IPS-20b (cell line): Measurements from ENCODE around the gene GNA15.

Experiments used
- H3K27ac ChIP-seq: one replicate; pipeline ENCODE4 v1.5.1; 2013; ENCODE audit warnings: low read length
- H3K27me3 ChIP-seq: 2 replicates; pipeline ENCODE4 v1.6.1; 2013; ENCODE audit warnings: mild to moderate bottlenecking, low read length, inconsistent platforms; ENCODE audit not compliant: insufficient read depth
- H3K36me3 ChIP-seq: 2 replicates; pipeline ENCODE4 v1.6.1; 2013; ENCODE audit warnings: low read depth, mild to moderate bottlenecking, inconsistent platforms, low read length, moderate library complexity; ENCODE audit not compliant: insufficient read depth
- H3K4me1 ChIP-seq: 2 replicates; pipeline ENCODE4 v1.6.1; 2013; ENCODE audit warnings: mild to moderate bottlenecking, control low read depth, inconsistent platforms, low read length, moderate library complexity; ENCODE audit not compliant: insufficient read depth
- H3K4me3 ChIP-seq: 2 replicates; pipeline ENCODE4 v1.5.1; 2013; ENCODE audit warnings: mild to moderate bottlenecking, low read length, inconsistent platforms
- H3K9ac ChIP-seq: 2 replicates; pipeline ENCODE4 v1.6.1; 2013; ENCODE audit warnings: low read depth, mild to moderate bottlenecking, inconsistent platforms, low read length, moderate library complexity
- H3K9me3 ChIP-seq: 2 replicates; pipeline ENCODE4 v1.6.1; 2013; ENCODE audit warnings: mild to moderate bottlenecking, low read depth, low read length, inconsistent platforms; ENCODE audit not compliant: insufficient read depth

The GNA15 gene

GRCh38 chr19:3129112-3129511, 6.7 kb upstream of the GNA15 start:
- no peaks in the 10 kb centered on the region for H3K9me3 ChIP-seq
- H3K4me3 ChIP-seq: no peak overlapping the region
- no peaks in the 10 kb centered on the region for H3K27me3 ChIP-seq
- H3K27ac ChIP-seq: no peak overlapping the region
- no peaks in the 10 kb centered on the region for H3K36me3 ChIP-seq
- H3K4me1 ChIP-seq: no peaks in the 10 kb centered on the region
- no peak overlapping the region for H3K9ac ChIP-seq

- no peaks in the 10 kb centered on the region for H3K36me3 ChIP-seq
- no peaks in the 10 kb centered on the region for H3K9me3 ChIP-seq
- H3K27me3 ChIP-seq: no peaks in the 10 kb centered on the region
- H3K27ac ChIP-seq: no peak overlapping the region
- no peak overlapping the region for H3K9ac ChIP-seq
- H3K4me1 ChIP-seq: no peaks in the 10 kb centered on the region
- no peak overlapping the region for H3K4me3 ChIP-seq
Measured at GRCh38 chr19:3131168-3131567, 4.7 kb upstream of the GNA15 start.

GRCh38 chr19:3132971-3133792, 2.7 kb upstream of the GNA15 start:
- Histone ChIP-seq H3K9me3 (no peaks in the 10 kb centered on the region), H3K27ac (no peak overlapping the region), H3K4me3 (no peak overlapping the region), H3K27me3 (no peaks in the 10 kb centered on the region), H3K9ac (no peak overlapping the region), H3K36me3 (no peaks in the 10 kb centered on the region), H3K4me1 (no peaks in the 10 kb centered on the region)

- Histone ChIP-seq H3K9ac (no peak overlapping the region), H3K9me3 (no peaks in the 10 kb centered on the region), H3K36me3 (no peaks in the 10 kb centered on the region), H3K4me3 (no peak overlapping the region), H3K4me1 (no peaks in the 10 kb centered on the region), H3K27me3 (no peaks in the 10 kb centered on the region), H3K27ac (no peak overlapping the region)
Measured at GRCh38 chr19:3133793-3134116, 2.1 kb upstream of the GNA15 start.

GRCh38 chr19:3136684-3137055, 837 bp downstream of the GNA15 start:
- Histone ChIP-seq H3K36me3 (no peaks in the 10 kb centered on the region), H3K4me1 (no peaks in the 10 kb centered on the region), H3K4me3 (no peak overlapping the region), H3K9me3 (no peaks in the 10 kb centered on the region), H3K27ac (no peak overlapping the region), H3K27me3 (no peaks in the 10 kb centered on the region), H3K9ac (no peak overlapping the region)

GRCh38 chr19:3137119-3137518, 1.3 kb downstream of the GNA15 start:
- Histone ChIP-seq H3K9me3 (no peaks in the 10 kb centered on the region), H3K4me1 (no peaks in the 10 kb centered on the region), H3K27ac (no peak overlapping the region), H3K4me3 (no peak overlapping the region), H3K27me3 (no peaks in the 10 kb centered on the region), H3K9ac (no peak overlapping the region), H3K36me3 (no peaks in the 10 kb centered on the region)

- Histone ChIP-seq H3K27me3 (no peaks in the 10 kb centered on the region), H3K9ac (no peak overlapping the region), H3K4me1 (no peaks in the 10 kb centered on the region), H3K9me3 (no peaks in the 10 kb centered on the region), H3K27ac (no peak overlapping the region), H3K36me3 (no peaks in the 10 kb centered on the region), H3K4me3 (no peak overlapping the region)
Measured at GRCh38 chr19:3138268-3138667, 2.4 kb downstream of the GNA15 start.

- Histone ChIP-seq H3K4me1 (no peaks in the 10 kb centered on the region), H3K36me3 (no peaks in the 10 kb centered on the region), H3K9ac (no peak overlapping the region), H3K4me3 (no peak overlapping the region), H3K27me3 (no peaks in the 10 kb centered on the region), H3K27ac (no peak overlapping the region), H3K9me3 (no peaks in the 10 kb centered on the region)
Measured at GRCh38 chr19:3140667-3141038, 4.8 kb downstream of the GNA15 start.

GRCh38 chr19:3142292-3142670, 6.4 kb downstream of the GNA15 start:
- Histone ChIP-seq H3K9me3 (no peaks in the 10 kb centered on the region), H3K9ac (no peak overlapping the region), H3K27ac (no peak overlapping the region), H3K36me3 (no peaks in the 10 kb centered on the region), H3K4me3 (no peak overlapping the region), H3K27me3 (no peaks in the 10 kb centered on the region), H3K4me1 (no peaks in the 10 kb centered on the region)

- H3K27me3 ChIP-seq: no peaks in the 10 kb centered on the region
- no peak overlapping the region for H3K27ac ChIP-seq
- no peak overlapping the region for H3K9ac ChIP-seq
- H3K9me3 ChIP-seq: no peaks in the 10 kb centered on the region
- H3K4me1 ChIP-seq: no peaks in the 10 kb centered on the region
- H3K36me3 ChIP-seq: no peaks in the 10 kb centered on the region
- no peak overlapping the region for H3K4me3 ChIP-seq
Measured at GRCh38 chr19:3142781-3143337, 7.0 kb downstream of the GNA15 start.

GRCh38 chr19:3145909-3146676, 10.3 kb downstream of the GNA15 start:
- H3K9me3 ChIP-seq: no peaks in the 10 kb centered on the region
- no peak overlapping the region for H3K4me3 ChIP-seq
- no peaks in the 10 kb centered on the region; the same call in 1 of the 2 replicates for H3K4me1 ChIP-seq
- no peak overlapping the region for H3K9ac ChIP-seq
- H3K36me3 ChIP-seq: no peaks in the 10 kb centered on the region
- H3K27me3 ChIP-seq: peaks cover 6% of the 10 kb centered on the region; the same call in 1 of the 2 replicates
- H3K27ac ChIP-seq: no peak overlapping the region

- no peak overlapping the region for H3K27ac ChIP-seq
Measured at GRCh38 chr19:3146677-3147100, 10.9 kb downstream of the GNA15 start.

More at GRCh38 chr19:3146677-3147100, 10.9 kb downstream of the GNA15 start:
- Histone ChIP-seq H3K27me3 (peaks cover 6% of the 10 kb centered on the region; the same call in 1 of the 2 replicates), H3K4me3 (no peak overlapping the region), H3K9me3 (no peaks in the 10 kb centered on the region), H3K4me1 (no peaks in the 10 kb centered on the region; the same call in 1 of the 2 replicates), H3K36me3 (no peaks in the 10 kb centered on the region), H3K9ac (no peak overlapping the region)
